ENCODE data around the gene AFF1. TPM values are rescaled to one million over a fixed set of nuclear protein-coding genes. Genes with fewer than 3 reads are reported as not detected.

AFF1 gene
- total and polyA plus RNA-seq, 2 donors (not counting 1 experiment from before 2014, with no cell fraction given), result 15.5 to 21.1 TPM

GRCh38 chr4:87042221-87042620, 107.4 kb downstream of the AFF1 start:
- peaks cover 31% of the 10 kb centered on the region for H3K4me1 ChIP-seq (ENCODE audit: control insufficient read depth, extremely low read depth, insufficient read depth, low read length)
- H3K27ac ChIP-seq (ENCODE audit: insufficient read depth, low read length), result no peak overlapping the region
- peaks cover 3% of the 10 kb centered on the region for H3K36me3 ChIP-seq (ENCODE audit: control insufficient read depth, insufficient read depth, low read length)
- H2AFZ ChIP-seq (ENCODE audit: low read length), result no peak overlapping the region
- H3K9ac ChIP-seq (ENCODE audit: insufficient read depth, low read length), result no peak overlapping the region
- H3K4me2 ChIP-seq (ENCODE audit: extremely low read depth, insufficient read depth, low read length), result no peak overlapping the region
- TF ChIP-seq EZH2 (IDR thresholded peaks at IDR 0.05; ENCODE audit: low read length, missing control alignments), result no peak
- TF ChIP-seq CTCF (conservative IDR thresholded peaks at IDR 0.05 in 1 of 2, IDR thresholded peaks at IDR 0.05 in 1 of 2; ENCODE audit: low read depth in 1 of 2, low read length in 2 of 2), result no peak
- H3K79me2 ChIP-seq (ENCODE audit: control insufficient read depth, insufficient read depth, low read length), result peaks cover 49% of the 10 kb centered on the region
- H4K20me1 ChIP-seq (ENCODE audit: control insufficient read depth, extremely low read depth, insufficient read depth, low read length), result no peaks in the 10 kb centered on the region
- H3K9me3 ChIP-seq (ENCODE audit: control insufficient read depth, insufficient read depth, low read depth, low read length), result no peaks in the 10 kb centered on the region
- H3K27me3 ChIP-seq (ENCODE audit: control insufficient read depth, insufficient read depth, low read length), result no peaks in the 10 kb centered on the region
- no peak overlapping the region for H3K4me3 ChIP-seq (replicated peaks in 1 of 4; ENCODE audit: control extremely low read depth in 1 of 4, insufficient read depth in 1 of 4, low read depth in 3 of 4, low read length in 4 of 4)
- no peak for DNase-seq (ENCODE audit: low read depth in 2 of 2)

- TF ChIP-seq CTCF (conservative IDR thresholded peaks at IDR 0.05 in 1 of 2, IDR thresholded peaks at IDR 0.05 in 1 of 2; ENCODE audit: low read depth in 1 of 2, low read length in 2 of 2), result no peak
- TF ChIP-seq EZH2 (IDR thresholded peaks at IDR 0.05; ENCODE audit: low read length, missing control alignments), result no peak
- H2AFZ ChIP-seq (ENCODE audit: low read length), result no peak overlapping the region
- H3K27me3 ChIP-seq (ENCODE audit: control insufficient read depth, insufficient read depth, low read length), result no peaks in the 10 kb centered on the region
- H3K9me3 ChIP-seq (ENCODE audit: control insufficient read depth, insufficient read depth, low read depth, low read length), result no peaks in the 10 kb centered on the region
- H3K9ac ChIP-seq (ENCODE audit: insufficient read depth, low read length), result no peak overlapping the region
- DNase-seq (ENCODE audit: low read depth in 2 of 2), result no peak
- H3K4me1 ChIP-seq (ENCODE audit: control insufficient read depth, extremely low read depth, insufficient read depth, low read length), result peaks cover 26% of the 10 kb centered on the region
- H3K27ac ChIP-seq (ENCODE audit: insufficient read depth, low read length), result no peak overlapping the region
- H3K79me2 ChIP-seq (ENCODE audit: control insufficient read depth, insufficient read depth, low read length), result peaks cover 43% of the 10 kb centered on the region
- no peaks in the 10 kb centered on the region for H4K20me1 ChIP-seq (ENCODE audit: control insufficient read depth, extremely low read depth, insufficient read depth, low read length)
- no peak overlapping the region for H3K4me2 ChIP-seq (ENCODE audit: extremely low read depth, insufficient read depth, low read length)
- no peak overlapping the region for H3K4me3 ChIP-seq (replicated peaks in 1 of 4; ENCODE audit: control extremely low read depth in 1 of 4, insufficient read depth in 1 of 4, low read depth in 3 of 4, low read length in 4 of 4)
- H3K36me3 ChIP-seq (ENCODE audit: control insufficient read depth, insufficient read depth, low read length), result peaks cover 3% of the 10 kb centered on the region
Observed at GRCh38 chr4:87042986-87043820, 108.4 kb downstream of the AFF1 start.

GRCh38 chr4:87044511-87045233, 109.9 kb downstream of the AFF1 start:
- Histone ChIP-seq H3K36me3 (ENCODE audit: control insufficient read depth, insufficient read depth, low read length) (peaks cover 3% of the 10 kb centered on the region), H2AFZ (ENCODE audit: low read length) (no peak overlapping the region), H3K9ac (ENCODE audit: insufficient read depth, low read length) (no peak overlapping the region), H3K27me3 (ENCODE audit: control insufficient read depth, insufficient read depth, low read length) (no peaks in the 10 kb centered on the region), H3K4me1 (ENCODE audit: control insufficient read depth, extremely low read depth, insufficient read depth, low read length) (peaks cover 13% of the 10 kb centered on the region), H3K4me3 (replicated peaks in 1 of 4; ENCODE audit: control extremely low read depth in 1 of 4, insufficient read depth in 1 of 4, low read depth in 3 of 4, low read length in 4 of 4) (peak overlapping the region in 1 of 4 experiments; percentile 6), H3K4me2 (ENCODE audit: extremely low read depth, insufficient read depth, low read length) (peak overlapping the region; percentile 90), H3K27ac (ENCODE audit: insufficient read depth, low read length) (peak overlapping the region; percentile 54), H3K79me2 (ENCODE audit: control insufficient read depth, insufficient read depth, low read length) (peaks cover 33% of the 10 kb centered on the region), H3K9me3 (ENCODE audit: control insufficient read depth, insufficient read depth, low read depth, low read length) (no peaks in the 10 kb centered on the region), H4K20me1 (ENCODE audit: control insufficient read depth, extremely low read depth, insufficient read depth, low read length) (no peaks in the 10 kb centered on the region)
- DNase-seq (ENCODE audit: low read depth in 2 of 2), result no peak
- TF ChIP-seq CTCF (conservative IDR thresholded peaks at IDR 0.05 in 1 of 2, IDR thresholded peaks at IDR 0.05 in 1 of 2; ENCODE audit: low read depth in 1 of 2, low read length in 2 of 2) (no peak), EZH2 (IDR thresholded peaks at IDR 0.05; ENCODE audit: low read length, missing control alignments) (no peak)
